ENCODE data around the gene SORL1.

Gene SORL1

DNA sequence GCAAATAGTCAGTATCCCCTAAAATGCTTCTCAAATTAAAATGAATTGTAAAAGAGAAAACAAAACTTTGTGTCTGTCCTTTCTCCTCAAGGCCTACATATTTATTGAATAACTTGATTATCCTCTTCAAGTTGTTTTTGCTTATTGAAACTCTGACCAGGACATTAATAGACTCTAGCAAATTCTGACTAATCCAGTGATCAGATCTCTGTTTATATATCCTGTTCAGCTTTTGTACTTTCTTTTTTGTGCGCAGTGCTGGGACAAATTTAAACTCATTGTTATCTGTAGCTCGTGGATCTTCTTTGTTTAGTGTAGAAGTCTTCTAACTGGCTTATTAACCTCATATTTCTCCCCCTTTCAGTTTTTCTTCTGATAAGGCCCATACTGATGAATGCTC lies 140.6 kb downstream of the SORL1 start:
- DNase-seq, result no peak

DNA sequence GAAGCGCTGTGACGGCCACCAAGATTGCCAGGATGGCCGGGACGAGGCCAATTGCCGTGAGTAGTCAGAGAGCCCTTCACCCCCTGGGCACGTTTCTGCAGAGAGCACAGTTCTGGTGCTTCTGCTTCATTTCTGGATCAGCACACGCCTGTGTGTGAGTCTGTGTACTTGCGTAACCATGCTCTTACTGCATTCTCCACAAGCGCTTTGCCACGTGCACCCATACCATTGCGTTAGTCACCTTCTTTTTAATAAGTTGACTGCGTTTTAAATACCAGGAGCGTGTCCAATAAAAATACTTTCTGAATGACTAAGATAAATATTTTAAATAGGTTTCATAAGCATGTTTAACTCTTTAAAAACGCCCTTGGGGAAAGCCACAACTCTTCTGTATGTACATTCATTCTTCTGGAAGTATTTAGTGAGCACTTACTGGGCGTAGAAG lies 143.6 kb downstream of the SORL1 start:
- DNase-seq, result no peak

DNA sequence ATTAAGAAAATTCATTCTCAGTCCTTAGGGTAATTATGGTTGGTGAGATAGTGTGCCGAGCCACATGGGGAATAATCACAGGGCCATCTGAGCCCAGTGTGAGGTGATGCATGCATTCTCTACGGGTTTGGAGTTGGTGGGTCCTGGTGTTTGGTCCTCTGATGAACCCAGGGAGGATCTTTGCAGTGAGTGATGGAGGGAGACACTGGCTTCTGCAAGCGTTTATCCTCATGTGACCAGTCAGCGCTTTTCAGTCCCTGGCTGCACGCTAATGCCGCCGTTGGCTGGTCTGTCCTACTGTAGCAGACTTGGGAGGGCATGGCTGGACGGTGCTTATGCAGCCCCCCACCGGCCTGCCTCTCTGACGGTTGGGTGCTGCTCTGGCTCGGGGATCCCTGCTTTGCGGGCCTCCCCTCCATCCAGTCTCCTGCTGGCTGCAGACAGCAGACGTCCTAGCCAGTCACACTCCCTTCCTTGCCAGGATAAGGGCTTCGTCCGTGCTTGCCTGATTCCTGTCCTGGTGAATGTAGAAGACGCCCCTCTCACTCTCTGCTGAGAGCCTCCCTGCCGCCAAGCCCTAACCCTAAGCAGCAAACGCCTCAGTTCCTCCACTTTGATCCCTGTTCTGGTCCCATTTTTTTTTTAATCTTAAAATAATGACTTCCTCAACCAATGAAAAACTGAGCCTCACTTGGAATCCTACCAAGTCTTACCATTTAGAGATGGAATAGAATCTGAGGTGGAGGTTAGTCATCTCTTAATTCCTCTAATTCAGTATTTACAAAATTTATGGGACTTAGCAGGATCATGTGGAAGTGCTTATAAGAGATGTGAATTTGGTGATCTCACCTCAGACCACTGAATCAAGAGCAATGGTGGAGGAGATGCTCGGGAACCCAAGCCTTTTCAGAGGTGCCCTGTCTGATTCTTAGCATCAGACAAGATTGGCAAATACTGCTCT lies 144.4 kb downstream of the SORL1 start:
- no peak for DNase-seq

DNA sequence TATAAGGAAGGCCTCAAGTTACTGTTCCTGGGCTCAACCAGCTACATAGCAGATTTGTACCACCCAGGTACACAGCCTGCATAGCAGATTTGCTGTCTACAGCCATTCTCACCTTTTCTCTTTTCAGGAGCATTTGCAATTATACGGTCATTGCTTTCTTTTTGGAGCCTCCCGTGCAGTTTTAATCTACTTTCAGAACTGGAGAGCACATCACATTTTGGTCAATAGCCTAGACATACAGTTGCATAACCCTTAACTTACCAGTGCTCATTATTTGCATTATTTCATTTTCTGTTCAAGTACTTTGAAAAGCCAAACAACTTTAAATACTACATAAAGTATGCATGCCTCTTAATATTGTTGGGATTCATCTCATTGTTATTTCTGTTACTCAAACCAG lies 151.2 kb downstream of the SORL1 start:
- DNase-seq, result no peak

DNA sequence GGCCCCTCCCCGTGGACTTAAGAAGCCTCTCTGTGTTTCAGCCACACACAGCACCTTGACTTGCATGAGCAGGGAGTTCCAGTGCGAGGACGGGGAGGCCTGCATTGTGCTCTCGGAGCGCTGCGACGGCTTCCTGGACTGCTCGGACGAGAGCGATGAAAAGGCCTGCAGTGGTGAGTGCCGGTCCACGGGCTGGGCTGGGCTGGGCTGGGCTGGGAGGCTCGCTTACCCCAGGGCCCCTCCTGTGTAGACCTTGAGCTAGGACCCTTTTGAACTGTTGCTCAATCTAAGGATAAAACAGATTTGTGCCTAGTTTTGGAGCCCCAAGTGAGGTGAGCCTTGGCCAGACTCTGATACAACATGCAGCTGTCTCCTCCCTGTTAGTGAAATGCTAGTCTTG lies 152.0 kb downstream of the SORL1 start:
- no peak for DNase-seq

DNA sequence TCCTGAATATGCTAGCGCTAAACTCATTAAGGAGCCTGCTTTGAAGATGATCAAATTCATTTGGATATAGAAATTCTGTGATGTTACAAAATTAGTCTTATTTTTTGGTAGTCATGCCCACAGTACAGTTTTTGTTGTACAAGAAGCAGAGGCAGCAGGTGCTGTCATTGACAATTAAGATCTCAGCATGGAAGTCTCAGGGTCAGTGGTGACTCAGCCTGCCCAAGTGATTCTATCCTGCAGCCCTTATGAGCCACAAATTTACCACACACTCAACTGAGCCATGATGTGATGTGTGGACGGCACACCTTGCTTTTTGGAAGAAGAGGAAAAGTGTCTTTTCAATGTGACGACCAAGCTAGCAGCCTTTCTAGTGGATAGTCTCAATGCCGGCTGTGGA lies 154.2 kb downstream of the SORL1 start:
- DNase-seq, result no peak

DNA sequence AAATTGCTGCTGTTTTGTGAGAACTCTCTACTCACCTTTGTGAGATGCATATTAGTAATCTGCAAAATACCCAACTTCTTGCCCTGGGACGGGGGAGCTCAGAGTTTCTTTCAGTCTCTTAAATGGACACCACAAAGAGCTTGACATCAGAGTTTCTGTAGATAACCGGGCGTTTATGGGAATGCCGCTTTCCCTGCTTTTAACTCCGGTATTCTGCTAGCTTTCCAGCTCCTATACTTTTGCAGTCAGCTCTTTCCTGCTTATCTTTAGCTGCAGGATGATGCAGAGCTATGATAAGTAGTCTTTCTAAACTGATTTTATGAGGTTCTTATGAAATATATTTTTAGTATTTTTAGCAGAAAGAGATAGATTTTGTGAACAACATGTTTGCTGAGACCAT lies 155.2 kb downstream of the SORL1 start:
- DNase-seq, result no peak

DNA sequence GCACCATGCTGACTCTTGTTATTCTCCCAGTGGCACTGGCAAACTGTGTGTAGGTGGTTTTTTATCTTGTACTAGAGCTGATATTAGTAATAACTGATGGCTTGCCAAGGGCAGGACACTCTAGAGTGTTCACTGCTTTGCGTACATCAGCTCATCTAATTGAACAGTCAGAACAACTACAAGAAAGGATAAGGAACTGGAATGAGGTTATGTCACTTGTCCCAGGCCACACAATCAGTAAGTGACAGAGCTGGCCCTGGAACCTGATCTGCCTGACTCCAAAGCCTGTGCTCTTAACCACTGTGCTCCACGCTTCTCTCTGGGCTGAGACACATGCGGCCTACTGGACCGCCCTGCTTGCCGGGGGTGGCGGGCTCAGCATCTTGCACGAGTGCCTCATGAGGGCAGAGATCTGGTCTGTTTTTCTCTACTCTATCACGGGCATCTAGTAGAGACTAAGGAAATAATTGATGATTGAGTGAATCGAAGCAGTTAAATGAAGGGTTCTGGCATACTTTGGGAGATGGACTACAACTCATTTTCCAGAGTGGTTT lies 156.5 kb downstream of the SORL1 start:
- no peak for DNase-seq

DNA sequence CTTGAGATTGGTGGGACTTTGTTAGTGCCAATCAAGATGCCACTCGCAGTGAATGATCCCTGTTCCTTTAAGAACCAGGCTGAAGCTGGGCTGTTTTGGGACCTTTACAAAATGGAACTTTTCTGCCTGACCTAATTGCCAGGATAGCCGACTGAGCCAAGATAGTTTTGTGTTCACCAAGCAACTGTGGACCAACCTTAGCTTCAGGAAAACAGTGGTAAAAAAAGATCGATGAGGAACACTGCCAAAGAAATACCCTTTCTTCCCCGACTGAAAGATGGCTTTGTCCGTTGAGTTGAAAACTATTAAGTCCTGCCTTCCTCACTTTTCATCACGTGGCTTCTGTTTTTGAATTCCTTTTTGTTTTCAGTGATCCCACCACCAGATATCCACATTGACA lies 158.6 kb downstream of the SORL1 start:
- no peak for DNase-seq

DNA sequence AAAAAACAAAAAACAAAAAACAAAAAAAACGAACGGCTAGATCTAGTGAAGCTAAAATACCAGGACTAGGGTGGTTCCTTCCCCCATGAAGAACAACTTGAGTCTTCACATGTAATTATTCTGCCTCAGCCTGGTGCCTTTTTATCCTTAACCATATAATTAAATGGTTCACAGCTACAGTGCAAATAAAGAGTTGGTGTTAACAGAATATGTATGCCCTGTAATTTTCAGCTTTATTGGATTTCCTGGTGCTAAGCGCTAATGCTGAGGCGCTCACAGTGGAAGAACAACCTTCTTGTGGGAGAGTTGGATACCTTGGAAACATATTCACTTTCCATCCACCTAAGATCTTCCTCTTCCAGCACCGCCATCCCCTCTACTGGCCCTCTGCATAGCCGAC lies 159.1 kb downstream of the SORL1 start:
- DNase-seq, result no peak

DNA sequence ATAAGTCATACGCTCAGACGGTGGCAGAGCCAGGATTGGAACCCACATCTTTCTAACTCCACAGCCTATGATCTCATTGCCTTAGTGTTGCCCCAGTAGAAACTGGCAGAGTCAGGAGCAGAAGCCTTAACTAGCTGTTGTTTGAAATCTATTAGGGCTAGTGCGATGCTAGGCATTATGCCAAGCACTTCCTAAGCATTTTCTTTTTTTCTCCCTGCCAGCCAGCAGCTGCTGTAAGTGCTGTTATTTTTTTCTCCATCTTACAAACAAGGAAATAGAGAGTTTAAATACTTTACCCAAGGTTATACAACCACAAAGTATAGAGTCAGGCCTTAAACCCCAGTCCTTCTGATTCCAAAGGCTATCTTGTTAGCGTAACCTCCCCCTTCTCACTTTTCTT lies 161.6 kb downstream of the SORL1 start:
- no peak for DNase-seq

DNA sequence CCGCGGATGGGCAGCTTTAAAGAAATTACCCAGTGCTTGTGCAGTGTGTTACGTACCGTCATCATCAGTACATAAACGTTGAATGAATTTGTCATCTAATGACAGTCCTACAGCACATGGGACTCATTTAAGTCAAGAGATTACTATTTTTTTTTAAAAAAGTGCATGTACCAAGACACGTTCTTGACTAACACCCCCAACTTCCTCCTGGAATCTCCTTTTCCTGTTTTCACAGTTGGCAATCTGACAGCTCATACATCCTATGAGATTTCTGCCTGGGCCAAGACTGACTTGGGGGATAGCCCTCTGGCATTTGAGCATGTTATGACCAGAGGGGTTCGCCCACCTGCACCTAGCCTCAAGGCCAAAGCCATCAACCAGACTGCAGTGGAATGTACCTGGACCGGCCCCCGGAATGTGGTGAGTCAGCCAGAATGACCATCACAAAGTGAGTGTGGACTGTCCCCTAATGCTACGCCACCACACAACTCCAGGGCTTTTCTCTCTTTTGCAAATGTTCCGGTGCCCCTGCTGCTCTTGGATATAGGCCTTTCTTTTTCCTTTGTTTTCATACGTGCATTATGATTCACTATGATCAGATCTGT lies 162.6 kb downstream of the SORL1 start:
- DNase-seq, result no peak

DNA sequence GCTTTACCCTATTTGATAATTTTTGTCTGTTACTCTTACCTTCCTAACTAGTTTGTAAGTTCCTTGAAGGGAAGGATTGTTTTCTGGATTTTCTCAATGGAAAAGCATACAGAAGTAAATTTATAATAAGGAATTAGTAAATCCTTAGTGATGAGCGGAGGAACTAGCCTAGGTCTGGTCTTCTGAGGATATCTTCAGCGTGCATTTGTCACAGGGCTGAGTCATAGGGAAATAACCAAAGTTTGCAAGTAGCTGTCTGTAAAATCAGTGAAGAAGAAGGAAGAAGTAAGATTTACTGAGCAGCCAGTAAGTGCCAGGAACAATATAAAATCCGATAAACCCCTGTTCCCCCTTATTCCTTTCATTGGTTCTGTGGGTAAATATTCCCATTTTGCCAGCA lies 163.4 kb downstream of the SORL1 start:
- no peak for DNase-seq

DNA sequence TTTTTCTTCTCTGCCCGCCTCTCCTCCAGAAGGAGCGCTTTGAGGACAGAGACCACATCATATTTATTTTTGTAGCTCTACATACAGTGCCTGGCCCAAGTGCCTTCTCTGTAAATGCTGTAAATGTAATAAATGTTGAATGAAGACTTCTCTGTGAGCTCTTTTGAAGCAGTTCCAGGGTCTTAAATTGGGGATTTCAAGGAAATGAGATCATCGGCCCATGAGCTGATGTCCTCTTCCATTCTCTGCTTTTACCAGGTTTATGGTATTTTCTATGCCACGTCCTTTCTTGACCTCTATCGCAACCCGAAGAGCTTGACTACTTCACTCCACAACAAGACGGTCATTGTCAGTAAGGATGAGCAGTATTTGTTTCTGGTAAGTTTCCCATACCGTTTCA lies 166.4 kb downstream of the SORL1 start:
- DNase-seq, result no peak

DNA sequence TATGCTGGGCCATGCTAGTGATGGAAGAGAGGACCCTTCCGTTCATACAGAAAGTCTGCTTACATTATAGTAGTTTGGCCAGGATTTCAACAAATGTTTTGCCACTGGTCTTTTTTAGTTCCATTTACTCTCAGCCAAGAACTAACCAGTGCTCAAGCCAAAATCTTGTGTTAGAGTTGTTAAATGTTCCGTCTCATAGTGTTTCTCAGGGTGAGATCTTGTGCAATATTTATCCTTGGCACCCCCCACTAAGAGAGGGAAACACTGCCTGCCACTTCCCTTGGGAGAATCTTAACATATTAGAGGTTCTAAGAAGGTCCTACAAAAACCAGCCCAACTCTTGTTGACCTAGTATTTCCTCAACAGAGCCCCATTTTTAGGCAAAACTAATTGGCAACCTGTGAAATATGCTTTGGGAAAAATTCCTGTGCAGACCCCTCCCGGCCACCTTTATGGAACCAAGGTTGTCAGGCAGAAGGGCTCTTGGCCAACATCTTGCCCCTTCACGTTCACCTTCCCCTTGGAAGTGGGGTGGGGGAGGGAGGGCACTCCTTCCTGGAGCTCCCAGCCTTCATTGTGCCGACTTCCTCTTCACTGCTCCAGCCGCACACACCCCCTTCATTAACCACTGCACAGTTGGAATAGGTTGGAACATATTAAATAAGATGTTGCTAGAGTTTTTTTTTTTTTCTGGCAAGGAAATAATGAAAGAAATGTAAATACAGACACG lies 173.8 kb downstream of the SORL1 start:
- DNase-seq, result no peak

DNA sequence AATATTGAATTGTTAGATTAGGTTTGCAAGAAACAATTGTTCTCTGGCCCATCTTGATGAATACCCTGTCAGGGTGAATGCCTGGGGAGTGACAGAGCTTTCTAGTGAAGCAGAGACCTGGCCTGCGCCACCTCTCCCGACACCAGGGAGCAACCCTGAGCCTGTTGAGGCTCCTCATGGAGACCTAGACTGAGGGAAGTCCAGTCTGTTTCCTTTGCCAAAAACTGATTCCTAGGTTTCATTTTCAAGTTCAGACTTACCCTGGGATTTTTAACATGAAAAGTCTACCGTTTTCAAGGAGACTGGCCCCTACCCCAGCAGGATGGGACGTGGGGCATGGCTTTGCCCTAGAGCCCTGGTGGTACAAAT lies 174.4 kb downstream of the SORL1 start:
- DNase-seq, result no peak

DNA sequence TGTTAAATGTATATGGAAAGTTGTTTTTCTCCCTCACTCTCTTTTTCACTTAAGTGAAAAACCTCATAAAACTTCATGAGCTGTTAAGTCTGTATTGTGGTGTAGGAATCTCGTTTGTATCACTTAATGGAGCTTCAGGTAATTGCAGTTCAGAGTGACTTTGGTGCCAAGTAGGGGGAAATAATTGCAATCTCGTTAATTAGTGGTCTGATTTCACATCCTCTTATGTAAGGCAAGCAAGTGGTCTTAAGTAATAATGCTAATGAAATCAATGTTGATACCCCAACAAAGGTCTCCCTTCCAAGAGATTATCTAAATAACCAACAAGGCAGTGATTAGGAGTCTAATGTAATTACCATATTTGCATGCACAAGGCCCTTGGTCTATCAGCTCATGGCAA lies 174.9 kb downstream of the SORL1 start:
- DNase-seq, result no peak

DNA sequence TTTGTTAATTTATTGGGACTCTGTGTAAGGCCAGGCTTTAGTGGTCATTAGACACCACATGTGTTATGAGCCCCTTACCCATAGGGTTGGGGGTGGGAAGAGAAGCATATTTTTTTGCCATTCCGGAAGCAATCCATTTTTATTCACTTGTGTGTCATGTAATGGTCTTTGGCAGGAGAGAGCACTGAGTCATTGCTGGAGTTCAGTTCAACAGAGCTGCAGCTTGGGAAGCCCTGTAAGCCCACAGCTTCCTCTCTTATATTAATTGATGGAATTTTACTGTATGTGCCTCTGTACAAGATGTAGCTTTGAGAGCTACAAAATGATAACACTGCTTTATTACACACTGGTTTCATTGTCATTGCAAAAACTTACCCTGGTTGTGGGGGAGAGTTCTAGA lies 177.9 kb downstream of the SORL1 start:
- no peak for DNase-seq

DNA sequence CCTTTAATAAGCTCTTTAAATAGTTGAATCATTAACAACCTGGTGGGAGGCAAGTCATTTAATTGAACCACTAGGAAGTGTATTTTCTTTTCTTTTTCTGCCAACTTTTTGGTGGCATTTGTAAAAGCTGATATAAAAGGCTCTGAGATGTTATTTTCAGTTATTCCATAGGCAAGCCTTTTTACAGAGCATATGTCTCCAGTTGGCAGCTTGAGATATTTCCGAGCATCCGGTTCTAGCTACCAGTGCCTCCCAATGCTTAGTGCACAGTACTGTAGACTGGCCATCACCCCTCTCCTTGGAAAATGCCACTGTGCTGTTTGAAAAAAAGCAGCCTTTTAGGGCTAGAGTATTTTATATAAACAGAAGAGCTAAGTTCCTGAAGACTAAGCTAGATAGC lies 179.3 kb downstream of the SORL1 start:
- DNase-seq, result no peak

DNA sequence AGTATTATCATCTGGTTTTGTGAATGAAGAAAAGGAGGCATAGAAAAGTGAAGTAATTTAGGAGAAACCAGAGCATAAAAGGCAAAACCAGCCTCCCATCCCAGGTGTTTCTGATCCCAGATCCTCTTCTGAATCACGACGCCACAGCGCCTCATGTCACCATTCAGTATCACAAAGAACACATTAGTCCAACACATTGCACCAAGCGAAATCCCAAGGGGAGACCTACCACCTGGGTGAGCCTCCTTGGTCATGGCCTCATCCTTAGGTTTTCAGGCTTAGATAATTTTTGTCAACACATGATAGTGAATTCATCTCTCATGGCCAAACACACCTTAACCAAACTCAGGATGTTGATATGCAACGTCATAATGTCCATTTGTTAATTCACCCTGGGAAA lies 182.2 kb downstream of the SORL1 start:
- DNase-seq, result no peak

DNA sequence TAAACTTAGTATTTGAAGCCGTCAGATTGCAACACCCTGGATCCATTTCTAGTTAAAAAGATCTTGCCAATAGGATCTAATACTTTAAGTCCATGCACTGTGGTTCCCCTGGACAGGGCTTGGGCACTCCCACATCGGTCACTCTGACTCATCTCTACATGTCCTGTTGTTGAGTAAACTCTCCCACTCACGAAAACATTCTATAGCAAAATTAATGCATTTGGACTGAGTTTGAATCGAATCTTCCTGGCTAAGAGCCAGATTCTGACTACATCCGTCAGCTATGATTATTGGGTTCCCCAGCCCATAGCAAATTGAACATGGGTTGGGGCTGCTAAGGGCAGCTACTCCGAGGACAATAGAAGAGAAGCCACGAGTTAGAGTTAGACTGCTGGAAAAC lies 182.8 kb downstream of the SORL1 start:
- DNase-seq, result no peak

DNA sequence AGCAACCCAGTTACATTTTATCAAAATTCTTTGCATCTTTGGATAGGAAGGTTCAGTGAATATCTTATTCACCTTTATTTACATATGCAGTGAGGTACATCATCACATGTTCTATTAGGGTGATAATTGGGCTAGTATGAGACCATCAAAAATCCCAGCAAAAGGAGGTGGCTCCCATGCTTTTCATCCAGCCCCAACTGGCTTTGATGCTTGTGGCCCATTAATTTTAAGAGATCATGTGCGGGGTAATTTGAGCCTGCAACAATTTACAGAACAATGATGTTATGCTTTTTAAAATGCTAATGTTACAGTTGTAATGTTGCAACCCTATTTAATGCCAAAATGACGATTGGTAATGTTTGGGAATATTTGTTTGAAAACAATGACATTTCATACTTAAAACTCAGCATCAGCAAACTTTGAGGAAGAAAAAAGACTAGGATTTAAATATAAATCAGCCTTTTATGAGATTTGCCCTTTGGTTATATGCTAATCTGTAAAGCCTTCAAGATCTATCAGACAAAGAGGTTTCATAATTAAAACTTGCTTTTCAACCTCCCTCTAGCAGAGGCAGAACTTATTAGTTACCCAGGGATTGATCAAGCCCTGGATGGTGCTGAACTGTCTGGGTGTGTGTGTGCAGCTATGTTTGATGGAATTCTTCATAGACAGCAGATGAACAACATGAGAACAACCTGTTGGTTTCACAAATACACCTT lies 184.1 kb downstream of the SORL1 start:
- DNase-seq, result no peak

DNA sequence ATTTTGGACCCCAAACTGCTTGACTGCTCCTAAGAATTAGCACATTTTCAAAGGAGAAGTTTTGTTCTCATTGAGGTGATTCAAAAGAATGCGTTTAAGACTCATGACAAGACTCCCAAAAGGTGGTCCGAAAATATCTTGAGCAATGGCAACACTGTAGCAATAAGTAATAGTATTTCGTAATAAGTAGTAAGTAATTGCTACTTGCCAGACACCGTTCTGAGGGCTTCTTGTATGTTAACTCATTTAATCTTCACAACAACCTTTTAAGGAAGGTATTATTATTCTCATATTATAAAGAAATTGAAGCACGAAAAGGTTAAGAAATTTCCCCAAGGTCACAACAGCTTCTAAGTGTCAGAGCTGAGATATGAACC lies 184.7 kb downstream of the SORL1 start:
- DNase-seq, result no peak

Measured in NCI-H1694 treated with DMSO at 0.1 percent for 48 hours (cell line).